GM23248 (cell line): Measurements from ENCODE around the gene PROC.

Experiments used
- EZH2 ChIP-seq: fragments of 200-600 bp; sonication (generic); IDR thresholded peaks from 2 replicates; pipeline ENCODE4 v1.6.1; 2018; ENCODE audit warnings: antibody characterized with exemption, mild to moderate bottlenecking; ENCODE audit not compliant: insufficient read depth, poor library complexity, severe bottlenecking
- EZH2phosphoT487 ChIP-seq: fragments of 200-600 bp; sonication (generic); IDR thresholded peaks from 2 replicates; pipeline ENCODE4 v1.6.1; 2018; ENCODE audit warnings: antibody characterized with exemption, moderate library complexity, mild to moderate bottlenecking, low read depth; ENCODE audit not compliant: insufficient read depth

GRCh38 chr2:127453013-127453391 lies 34.8 kb downstream of the PROC start:
- no peak for TF ChIP-seq EZH2
- no peak for TF ChIP-seq EZH2phosphoT487
